ENCODE data around the gene ATP5PD. TPM values are rescaled to one million over a fixed set of nuclear protein-coding genes. Genes with fewer than 3 reads are reported as not detected.

ATP5PD gene
- total and polyA plus RNA-seq, 2 of the 8 experiments (the other 6 are each of a cell fraction or from before 2014, with no cell fraction given), result 335 to 407 TPM

DNA sequence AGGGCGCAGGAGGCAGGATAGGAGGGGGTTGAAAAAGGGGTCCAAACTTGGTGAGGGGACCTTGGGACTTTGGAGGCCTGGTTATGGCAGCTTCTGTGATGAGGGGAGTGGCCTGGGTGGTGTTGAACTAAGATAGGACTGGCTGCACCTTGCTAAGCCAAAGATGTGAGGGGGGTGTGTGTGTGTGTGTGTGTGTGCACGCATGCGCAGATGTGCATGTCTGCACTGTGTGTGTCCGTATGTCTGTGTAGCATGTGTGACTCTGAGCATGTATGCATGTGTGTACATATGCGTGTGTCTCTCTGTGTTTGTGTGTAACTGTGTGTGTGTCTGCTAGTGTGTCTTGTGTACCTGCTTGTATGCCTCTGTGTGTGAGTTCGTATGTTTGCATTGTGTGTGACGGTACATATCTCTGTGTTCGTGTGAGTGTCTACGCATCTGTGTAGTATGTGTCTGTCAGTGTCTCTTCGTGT, 45.1 kb upstream of the ATP5PD start:
- Histone ChIP-seq H3K27me3 (replicated peaks in 1 of 4; ENCODE audit: control insufficient read depth in 3 of 4, extremely low read depth in 1 of 4, insufficient read depth in 3 of 4, low read length in 3 of 4) (no peaks in the 10 kb centered on the region), H3K36me3 (ENCODE audit: control insufficient read depth in 2 of 4, insufficient read depth in 4 of 4, low read length in 3 of 4) (no peaks in the 10 kb centered on the region; a peak in 1 of 8 replicates), H3K4me1 (replicated peaks in 1 of 4; ENCODE audit: control insufficient read depth in 3 of 4, insufficient read depth in 4 of 4, low read length in 3 of 4) (peaks cover 3 to 32% (median 24%) of the 10 kb centered on the region in 4 experiments), H3K4ac (replicated peaks; ENCODE audit: insufficient read length, low read depth, low read length) (no peak overlapping the region), H3K18ac (ENCODE audit: extremely low read depth, low read length) (0 out of 2 replicates have a peak overlapping the region, but pooled peaks have one; percentile 22), H4K20me1 (replicated peaks in 1 of 2; ENCODE audit: control insufficient read depth in 1 of 2, insufficient read depth in 2 of 2, low read length in 2 of 2) (peaks cover 0 to 5% of the 10 kb centered on the region in 2 experiments), H4K91ac (replicated peaks; ENCODE audit: insufficient read length, low read length) (peak overlapping the region; percentile 89), H2BK12ac (ENCODE audit: low read depth, low read length) (peak overlapping the region; percentile 95; the same call in 1 of the 2 replicates), H3K4me3 (ENCODE audit: extremely low read depth in 1 of 4, insufficient read depth in 2 of 4, low read depth in 3 of 4, low read length in 4 of 4) (no peak overlapping the region; a peak in 1 of 8 replicates), H3K27ac (ENCODE audit: low read depth, low read length) (no peak overlapping the region), H3K14ac (ENCODE audit: insufficient read length) (no peak overlapping the region), H2BK5ac (ENCODE audit: low read depth, low read length) (peak overlapping the region; percentile 58), H3K79me2 (ENCODE audit: control insufficient read depth in 1 of 2, insufficient read depth in 2 of 2, low read length in 2 of 2) (peaks cover 0 to 7% of the 10 kb centered on the region in 2 experiments; a peak in 2 of 4 replicates), H3K79me1 (ENCODE audit: low read depth, low read length) (peaks cover 10% of the 10 kb centered on the region), H3K9me3 (ENCODE audit: insufficient read depth in 2 of 2, low read depth in 1 of 2, low read length in 1 of 2) (no peaks in the 10 kb centered on the region), H3K9ac (replicated peaks in 1 of 4; ENCODE audit: extremely low read depth in 1 of 4, low read depth in 3 of 4, low read length in 3 of 4) (no peak overlapping the region; a peak in 1 of 7 replicates), H2AFZ (ENCODE audit: low read length) (no peak overlapping the region), H2BK15ac (ENCODE audit: low read length) (peak overlapping the region; percentile 100), H3K23ac (ENCODE audit: insufficient read length) (no peak overlapping the region), H4K5ac (ENCODE audit: insufficient read length, low read depth, low read length) (no peak overlapping the region), H3K23me2 (ENCODE audit: low read depth, low read length) (peaks cover 12% of the 10 kb centered on the region), H2BK120ac (replicated peaks; ENCODE audit: low read depth, low read length) (no peak overlapping the region), H4K8ac (ENCODE audit: extremely low read depth, insufficient read depth, low read length) (no peak overlapping the region; the same call in 1 of the 2 replicates), H3K4me2 (ENCODE audit: insufficient read depth in 1 of 2, low read depth in 2 of 2, low read length in 2 of 2) (peak overlapping the region; percentile 44 to 46; a peak in 3 of 4 replicates), H2AK5ac (ENCODE audit: low read depth, low read length) (peak overlapping the region; percentile 99), H3K56ac (replicated peaks; ENCODE audit: insufficient read length, low read depth, low read length) (no peak overlapping the region), H2BK20ac (ENCODE audit: low read length) (peak overlapping the region; percentile 74; the same call in 1 of the 2 replicates)
- DNase-seq (ENCODE audit: low read depth in 1 of 2, low spot score in 2 of 2) (no peak), FAIRE-seq (no peak)
- ChIA-PET CTCF (ENCODE audit: partially characterized antibody) (interaction anchor here (1.4 to 6.8 kb wide), 6 partner anchors 14 to 30 kb away, joined by 3 to 81 read pairs (median 8); no protein-coding TSS in a partner anchor), POLR2A (ENCODE audit: partially characterized antibody) (interaction anchor here (1.0 to 1.9 kb wide), 7 partner anchors 10 to 170 kb away, joined by 3 to 10 read pairs (median 5); partner anchors contain the start of genes ARMC7, MRPL58 and MRPS7)
- 88% methylated on average over 10 of the region's 10 CpGs; no CpG with 5 or more reads in 1 of the 2 experiments for WGBS, 2 experiments (ENCODE audit: extremely low coverage in 1 of 2, insufficient coverage in 1 of 2, insufficient read length in 1 of 2, insufficient replicate concordance in 2 of 2, low coverage in 1 of 2, low lambda C conversion rate in 2 of 2, missing lambda C conversion rate in 1 of 2)
- TF ChIP-seq SIX5 (IDR thresholded peaks at IDR 0.05; ENCODE audit: low read depth, low read length), result no peak
- no peak for TF ChIP-seq JUN (IDR thresholded peaks at IDR 0.05; ENCODE audit: low read depth, low read length)
- no peak for TF ChIP-seq CBX5 (IDR thresholded peaks at IDR 0.05; ENCODE audit: low read depth, low read length)
- TF ChIP-seq RXRA (IDR thresholded peaks at IDR 0.05; ENCODE audit: insufficient read depth, low read depth, low read length), result no peak
- TF ChIP-seq, protein P1, sequence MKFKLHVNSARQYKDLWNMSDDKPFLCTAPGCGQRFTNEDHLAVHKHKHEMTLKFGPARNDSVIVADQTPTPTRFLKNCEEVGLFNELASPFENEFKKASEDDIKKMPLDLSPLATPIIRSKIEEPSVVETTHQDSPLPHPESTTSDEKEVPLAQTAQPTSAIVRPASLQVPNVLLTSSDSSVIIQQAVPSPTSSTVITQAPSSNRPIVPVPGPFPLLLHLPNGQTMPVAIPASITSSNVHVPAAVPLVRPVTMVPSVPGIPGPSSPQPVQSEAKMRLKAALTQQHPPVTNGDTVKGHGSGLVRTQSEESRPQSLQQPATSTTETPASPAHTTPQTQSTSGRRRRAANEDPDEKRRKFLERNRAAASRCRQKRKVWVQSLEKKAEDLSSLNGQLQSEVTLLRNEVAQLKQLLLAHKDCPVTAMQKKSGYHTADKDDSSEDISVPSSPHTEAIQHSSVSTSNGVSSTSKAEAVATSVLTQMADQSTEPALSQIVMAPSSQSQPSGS (IDR thresholded peaks at IDR 0.05; ENCODE audit: low read length), result no peak
- no peak for TF ChIP-seq CTBP2 (IDR thresholded peaks at IDR 0.05; ENCODE audit: borderline replicate concordance, insufficient read depth, insufficient read length, low read length)
- TF ChIP-seq EP300 (IDR thresholded peaks at IDR 0.05; ENCODE audit: borderline replicate concordance in 1 of 2, low read depth in 2 of 2, low read length in 2 of 2), result no peak
- no peak for TF ChIP-seq TAF7 (optimal IDR thresholded peaks at IDR 0.05; ENCODE audit: borderline replicate concordance, low read depth, low read length)
- TF ChIP-seq RBBP5 (IDR thresholded peaks at IDR 0.05; ENCODE audit: borderline replicate concordance, low read depth, low read length), result no peak
- TF ChIP-seq SP2 (IDR thresholded peaks at IDR 0.05; ENCODE audit: low read length), result no peak
